Activated gamma-delta T cell treated with anti-CD3 and anti-CD28 coated beads, Interleukin-2, amount 50 U/mL, for 16 hours (primary cell): ENCODE results near the gene ITGA2B.
"Not testable (repeated sequence)": the region's sequence is repeated elsewhere in the genome, so short reads cannot be mapped to it uniquely, and the experiment has no call there.

Experiments
- DNase-seq: peaks from one replicate; pipeline ENCODE4 v3.0.0-alpha.2; 2020; ENCODE audit warnings: low read depth

The ITGA2B gene

GRCh38 chr17:44390250-44390870 lies 911 bp upstream of the ITGA2B start:
- DNase-seq, result no peak

GRCh38 chr17:44389723-44390202 lies 314 bp upstream of the ITGA2B start:
- DNase-seq, result no peak

- no peak for DNase-seq
These were observed 1.6 kb downstream of the ITGA2B start for GRCh38 chr17:44387804-44388203.

GRCh38 chr17:44386182-44386525 lies 3.3 kb downstream of the ITGA2B start:
- no peak for DNase-seq

DNA sequence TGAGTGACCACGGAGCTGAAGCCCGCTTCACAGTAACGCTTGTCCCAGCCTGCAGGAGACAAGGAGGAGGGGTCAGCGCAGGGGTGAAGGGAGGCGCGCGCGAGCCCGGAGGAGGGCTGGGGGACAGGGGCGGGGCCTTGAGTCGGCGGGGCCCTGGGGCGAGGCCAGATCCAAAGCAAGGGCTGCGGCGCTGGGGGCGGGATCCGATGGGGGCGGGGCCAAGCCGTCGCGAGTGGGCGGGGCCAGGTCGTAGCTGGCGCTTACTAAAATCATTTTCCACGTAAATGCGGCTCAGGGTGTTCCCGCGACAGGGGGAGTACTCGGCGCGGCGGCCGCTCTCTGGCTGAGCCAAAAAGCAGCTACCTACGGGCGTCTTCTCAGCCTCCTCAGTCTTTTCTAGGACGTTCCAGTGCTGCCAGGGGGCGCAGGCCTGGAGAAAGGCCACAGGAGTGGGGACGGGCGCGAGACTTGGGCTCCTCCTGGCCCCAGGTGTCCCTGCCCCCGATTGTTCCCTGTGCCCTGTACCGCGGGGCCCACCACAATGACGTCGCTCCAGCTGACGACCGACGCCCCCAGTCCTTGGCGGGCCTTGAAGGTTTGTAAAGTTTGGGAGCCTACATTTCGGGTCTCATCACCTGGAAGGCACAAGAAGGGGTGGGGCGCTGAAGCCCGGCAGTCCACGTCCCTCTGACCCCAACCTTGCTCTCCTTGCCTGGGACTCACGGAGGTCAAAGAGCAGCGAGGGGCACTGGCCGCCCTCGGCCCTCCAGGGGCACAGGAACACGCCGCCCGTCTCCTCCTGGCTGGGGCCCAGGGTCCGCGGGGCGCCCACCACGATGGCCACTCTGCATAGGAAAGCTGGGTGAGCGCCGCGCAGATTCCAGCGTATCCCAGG lies 3.9 kb downstream of the ITGA2B start:
- DNase-seq, result peak; percentile 60

DNA sequence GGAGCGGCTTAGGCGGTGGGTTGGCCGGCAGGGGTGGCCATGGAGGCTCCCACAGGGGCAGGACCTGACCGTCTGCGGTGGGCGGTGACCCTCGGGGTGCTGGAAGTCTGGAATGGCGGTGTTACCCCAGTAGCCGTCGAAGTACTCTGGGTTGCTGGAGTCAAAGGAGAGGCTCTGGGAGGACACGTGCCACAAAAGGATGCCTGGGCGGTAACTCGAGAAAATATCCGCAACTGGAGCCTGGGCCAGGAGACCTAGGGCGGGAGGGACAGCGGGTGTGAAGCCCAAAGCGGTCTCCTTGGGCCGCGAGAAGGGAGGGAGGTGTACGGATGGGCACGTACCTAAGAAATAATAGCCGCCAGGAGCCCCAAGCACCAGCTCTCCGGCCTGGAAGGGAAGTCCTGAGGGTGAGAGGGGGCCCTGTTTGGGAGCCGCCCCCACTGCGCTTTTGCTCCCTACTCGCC lies 4.6 kb downstream of the ITGA2B start:
- no peak for DNase-seq

- DNase-seq, result no peak
These were observed 5.1 kb downstream of the ITGA2B start for GRCh38 chr17:44384281-44384822.

DNA sequence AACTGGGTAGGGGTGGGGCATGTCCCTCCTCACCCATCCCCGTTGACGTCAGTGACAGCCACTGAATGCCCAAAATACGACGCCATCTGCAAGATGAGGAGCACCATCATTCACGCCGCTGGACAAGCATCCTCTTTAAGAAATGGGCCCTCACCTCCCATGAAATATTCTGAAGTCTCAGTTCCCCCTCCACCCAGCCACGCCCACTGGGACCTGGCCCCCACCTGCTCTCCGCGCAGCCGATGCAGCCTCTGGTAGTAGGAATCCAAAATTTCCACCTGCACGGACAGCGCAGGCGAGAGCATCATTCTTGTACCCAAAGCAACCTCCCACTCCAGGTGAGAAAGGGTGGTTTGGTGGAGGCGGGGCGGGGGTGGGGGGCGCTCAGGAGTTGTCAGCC lies 5.6 kb downstream of the ITGA2B start:
- DNase-seq, result no peak

DNA sequence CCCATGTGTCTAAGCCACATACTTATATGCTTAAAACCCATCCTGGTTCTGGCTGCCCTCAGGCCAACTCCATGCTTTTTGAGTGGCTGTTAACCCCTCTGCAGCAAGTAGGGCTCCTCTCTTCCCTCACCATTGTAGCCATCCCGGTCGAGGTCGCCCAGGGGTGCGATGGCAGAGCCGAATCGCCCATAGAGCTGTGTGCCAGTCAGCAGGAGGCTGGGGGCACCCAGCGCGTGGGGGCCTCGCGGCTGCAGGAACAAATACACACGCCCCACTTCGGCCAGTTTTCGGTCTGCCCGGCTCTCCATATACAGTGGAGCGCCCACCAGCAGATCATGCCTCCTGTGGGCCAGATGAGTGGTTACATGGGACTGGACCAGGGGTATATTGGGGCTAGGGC lies 6.1 kb downstream of the ITGA2B start:
- DNase-seq, result no peak

DNA sequence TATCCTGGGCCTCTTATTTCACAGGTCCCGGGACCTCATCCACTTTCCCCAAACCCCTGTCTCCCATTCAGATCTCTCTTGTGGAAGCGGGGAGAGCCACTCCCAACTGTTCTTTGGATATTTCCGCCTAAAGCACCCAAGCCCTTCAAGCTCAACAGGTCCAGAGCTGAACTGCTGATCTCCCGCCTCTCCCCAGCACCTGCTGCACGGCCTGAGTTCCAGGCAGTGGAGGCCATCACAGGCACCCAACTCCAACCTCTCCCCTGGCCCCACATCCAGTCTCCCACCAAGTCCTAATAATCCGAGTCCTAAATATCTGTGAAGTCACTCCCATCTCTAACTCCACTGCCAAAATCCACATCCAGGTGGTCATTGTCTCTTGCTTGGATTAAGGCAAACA lies 6.5 kb downstream of the ITGA2B start:
- DNase-seq, result no peak

GRCh38 chr17:44381810-44382305 lies 7.6 kb downstream of the ITGA2B start:
- DNase-seq, result no peak

- no peak for DNase-seq
These were observed 8.7 kb downstream of the ITGA2B start for GRCh38 chr17:44380767-44381166.

DNA sequence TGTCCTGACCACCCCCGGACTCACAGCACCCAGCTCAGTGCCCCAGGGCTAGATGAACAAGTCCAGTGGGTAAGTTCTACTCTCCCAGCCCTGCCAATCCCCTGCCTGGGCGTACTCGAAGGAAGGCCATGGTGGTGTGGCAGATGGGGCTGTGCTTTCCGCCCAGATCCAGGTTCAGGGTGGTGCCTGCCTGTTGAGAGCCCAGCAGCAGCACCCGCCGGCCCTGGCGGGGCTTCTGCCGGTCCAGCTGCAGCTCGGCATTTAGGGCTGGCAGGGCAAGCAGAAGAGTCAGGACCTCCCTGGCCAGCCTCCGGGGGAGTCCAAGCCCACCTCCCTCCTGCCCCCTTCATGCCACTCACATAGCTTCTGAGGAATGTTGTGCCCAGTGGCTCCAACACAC lies 9.6 kb downstream of the ITGA2B start:
- no peak for DNase-seq

- no peak for DNase-seq
These were observed 11.2 kb downstream of the ITGA2B start for GRCh38 chr17:44378171-44378705.

- DNase-seq, result no peak
These were observed 12.7 kb downstream of the ITGA2B start for GRCh38 chr17:44376779-44377178.

- no peak for DNase-seq
These were observed 13.3 kb downstream of the ITGA2B start for GRCh38 chr17:44376124-44376523.

DNA sequence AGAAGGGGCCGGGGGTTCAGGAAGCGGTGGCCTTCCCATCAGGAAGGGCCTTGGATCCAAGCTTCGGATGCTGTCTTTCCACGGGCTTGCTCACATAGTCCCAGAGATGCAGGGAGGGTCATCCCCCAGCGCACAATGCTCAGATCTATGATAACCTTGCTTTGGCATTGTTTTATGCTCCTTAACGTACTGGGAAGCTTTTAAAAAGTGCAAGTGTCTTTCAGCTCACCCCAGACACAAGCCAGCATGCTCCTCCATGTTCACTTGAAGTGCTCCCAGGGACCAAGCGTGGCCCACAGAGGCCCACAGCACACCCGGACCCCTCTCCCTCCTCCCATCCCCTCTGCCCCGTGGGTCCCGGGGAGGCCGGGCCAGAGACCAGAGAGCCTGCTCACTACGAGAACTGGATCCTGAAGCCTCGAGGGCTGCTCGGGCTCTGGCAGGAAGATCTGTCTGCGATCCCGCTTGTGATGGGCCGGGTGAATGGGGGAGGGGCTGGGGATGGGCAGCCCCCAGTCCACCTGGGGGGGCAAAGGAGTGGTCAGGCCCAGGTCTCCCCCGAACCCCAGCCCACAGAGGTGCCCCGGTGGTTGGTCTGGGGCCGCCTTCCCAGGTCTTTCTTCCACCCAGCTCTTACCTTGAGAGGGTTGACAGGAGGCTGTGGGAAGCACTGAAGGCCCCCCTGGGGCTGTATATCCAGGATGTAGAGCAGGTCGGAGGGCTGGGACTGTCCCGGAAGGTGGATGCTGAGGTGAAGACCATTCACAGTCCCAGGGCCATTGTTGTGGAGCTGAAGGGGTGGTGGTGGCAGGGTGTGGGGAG lies 14.0 kb downstream of the ITGA2B start:
- DNase-seq, result no peak

DNA sequence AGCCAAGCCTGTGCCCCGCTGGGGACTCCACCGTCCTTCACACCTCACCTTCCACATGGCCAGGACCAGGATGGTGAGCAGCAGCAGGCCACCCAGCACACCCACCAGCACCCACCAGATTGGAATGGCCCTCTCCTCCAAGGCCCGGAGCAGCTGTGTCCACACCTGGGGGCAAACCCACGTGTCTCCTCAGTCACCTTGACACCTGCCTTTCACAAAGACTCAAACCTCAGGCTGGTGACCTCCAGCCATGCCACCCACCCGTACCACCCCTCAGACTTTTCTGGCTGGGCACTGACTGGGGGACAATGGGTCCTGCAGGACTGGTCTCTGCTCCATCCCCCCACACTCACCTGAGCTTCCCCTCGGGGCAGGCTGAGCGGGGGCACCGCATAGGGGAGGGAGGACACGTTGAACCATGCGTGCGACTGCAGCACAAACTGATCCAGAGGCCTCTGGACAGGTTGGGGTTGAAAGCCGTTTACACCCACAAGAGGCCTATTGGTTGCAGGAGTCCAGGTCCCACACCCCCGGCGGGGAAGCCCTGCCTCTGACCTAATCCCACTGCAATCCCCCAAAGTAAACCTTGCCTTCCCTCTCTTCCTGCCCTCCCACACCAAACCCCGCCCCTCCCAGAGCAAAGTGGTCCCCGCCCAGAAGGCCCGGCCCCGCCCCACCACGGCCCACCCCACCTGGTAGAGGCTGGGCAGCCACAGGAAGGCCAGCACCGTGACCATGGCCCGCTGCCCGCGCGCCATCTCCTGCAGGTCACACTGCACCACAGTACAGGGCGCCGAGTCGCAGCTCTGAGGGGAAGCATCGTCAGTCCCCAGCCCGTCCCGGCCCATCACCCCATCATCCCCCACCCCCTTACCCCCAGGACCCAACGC lies 14.9 kb downstream of the ITGA2B start:
- DNase-seq, result no peak

GRCh38 chr17:44372036-44372435 lies 17.4 kb downstream of the ITGA2B start:
- DNase-seq, result no peak

- DNase-seq, result not testable (repeated sequence)
These were observed 19.9 kb downstream of the ITGA2B start for GRCh38 chr17:44369414-44370023.
